Measurements from ENCODE around the gene LRRC26. TPM values are rescaled to one million over a fixed set of nuclear protein-coding genes. Genes with fewer than 3 reads are reported as not detected.

Gene LRRC26
- total and polyA plus RNA-seq, 7 donors, result 0.68 to 6.3 (median 1.3) TPM; not detected in 3

DNA sequence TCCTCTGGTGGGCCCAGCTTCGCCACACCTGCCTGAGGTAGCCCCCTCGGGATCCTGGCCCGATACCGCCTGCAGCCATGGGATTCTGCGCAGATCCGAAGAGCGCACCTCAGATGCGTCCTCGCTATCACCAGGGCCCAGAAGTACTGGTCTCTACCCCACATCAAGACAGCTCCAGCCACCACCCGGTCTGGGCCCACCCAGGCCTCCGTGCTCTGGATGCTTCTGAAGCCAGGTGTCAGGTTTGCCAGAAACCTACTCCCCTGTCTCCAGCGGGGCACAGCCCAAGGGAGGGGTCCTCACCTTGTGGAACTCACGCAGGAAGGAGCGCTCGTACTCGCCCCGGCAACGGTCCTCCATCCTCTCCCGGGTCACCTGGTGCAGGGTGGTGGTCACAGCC, 16.1 kb upstream of the LRRC26 start:
- H3K27ac ChIP-seq, result no peak overlapping the region

DNA sequence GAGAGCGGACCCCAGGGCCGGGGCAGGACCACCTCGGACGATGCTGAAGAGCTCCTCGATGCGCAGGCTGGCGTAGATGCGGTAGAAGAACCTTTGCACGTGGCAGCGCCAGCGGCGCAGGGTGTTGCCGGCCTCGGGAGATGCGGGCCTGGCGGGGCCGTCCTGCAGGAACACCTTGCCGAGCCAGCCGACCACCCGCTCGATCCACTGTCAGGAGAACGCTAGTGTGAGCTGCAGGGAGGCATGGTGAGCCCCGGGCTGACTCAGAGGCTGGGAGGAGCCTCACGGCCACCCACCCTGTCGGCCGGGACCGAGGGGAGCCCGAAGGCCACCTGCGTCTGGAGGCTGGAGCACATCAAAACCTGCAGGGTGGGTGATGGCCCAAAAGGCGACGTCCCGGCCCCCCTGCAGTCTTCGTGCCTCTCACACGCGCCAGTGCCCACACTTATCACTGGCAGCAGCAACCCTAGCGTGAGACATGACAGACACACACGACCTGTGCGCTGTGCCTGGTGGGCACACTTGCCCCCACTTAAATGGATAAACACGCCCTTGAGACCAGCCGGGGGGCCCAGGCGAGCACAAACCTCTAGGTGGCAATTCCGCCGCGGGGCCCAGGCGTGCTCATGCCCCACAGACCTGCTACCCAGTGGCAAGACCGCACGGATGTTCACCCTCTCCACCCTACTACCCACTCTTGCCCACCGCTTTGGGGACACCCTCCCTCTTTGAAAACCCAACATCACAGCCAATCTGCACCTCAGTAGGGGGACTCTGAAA, 15.2 kb upstream of the LRRC26 start:
- WGBS, 2 donors, result 94 to 95% methylated on average over 48 of the region's 48 CpGs
- TF ChIP-seq POLR2A (IDR thresholded peaks at IDR 0.05) (no peak), EP300 (IDR thresholded peaks at IDR 0.05) (no peak), POLR2AphosphoS5 (IDR thresholded peaks at IDR 0.05) (no peak)
- TF ChIP-seq, protein P1, sequence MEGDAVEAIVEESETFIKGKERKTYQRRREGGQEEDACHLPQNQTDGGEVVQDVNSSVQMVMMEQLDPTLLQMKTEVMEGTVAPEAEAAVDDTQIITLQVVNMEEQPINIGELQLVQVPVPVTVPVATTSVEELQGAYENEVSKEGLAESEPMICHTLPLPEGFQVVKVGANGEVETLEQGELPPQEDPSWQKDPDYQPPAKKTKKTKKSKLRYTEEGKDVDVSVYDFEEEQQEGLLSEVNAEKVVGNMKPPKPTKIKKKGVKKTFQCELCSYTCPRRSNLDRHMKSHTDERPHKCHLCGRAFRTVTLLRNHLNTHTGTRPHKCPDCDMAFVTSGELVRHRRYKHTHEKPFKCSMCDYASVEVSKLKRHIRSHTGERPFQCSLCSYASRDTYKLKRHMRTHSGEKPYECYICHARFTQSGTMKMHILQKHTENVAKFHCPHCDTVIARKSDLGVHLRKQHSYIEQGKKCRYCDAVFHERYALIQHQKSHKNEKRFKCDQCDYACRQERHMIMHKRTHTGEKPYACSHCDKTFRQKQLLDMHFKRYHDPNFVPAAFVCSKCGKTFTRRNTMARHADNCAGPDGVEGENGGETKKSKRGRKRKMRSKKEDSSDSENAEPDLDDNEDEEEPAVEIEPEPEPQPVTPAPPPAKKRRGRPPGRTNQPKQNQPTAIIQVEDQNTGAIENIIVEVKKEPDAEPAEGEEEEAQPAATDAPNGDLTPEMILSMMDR (IDR thresholded peaks at IDR 0.05), result no peak

More for the DNA sequence above, 16.1 kb upstream of the LRRC26 start:
- TF ChIP-seq, protein P1 (IDR thresholded peaks at IDR 0.05), result no peak
- TF ChIP-seq POLR2AphosphoS5 (IDR thresholded peaks at IDR 0.05) (no peak), POLR2A (IDR thresholded peaks at IDR 0.05) (no peak), EP300 (IDR thresholded peaks at IDR 0.05) (no peak)
- Histone ChIP-seq H3K4me3 (no peak overlapping the region), H3K36me3 (peaks cover 36 to 72% (median 47%) of the 10 kb centered on the region in 4 donors), H3K27me3 (no peaks in the 10 kb centered on the region), H3K4me1 (peaks cover 0 to 45% (median 44%) of the 10 kb centered on the region in 4 donors), H3K9me3 (no peaks in the 10 kb centered on the region)
- 92 to 96% methylated on average over 19 of the region's 19 CpGs for WGBS, 2 donors
- intact Hi-C loops (cut with DNase I), result loop anchor here (5.0 kb wide), 3 partner anchors 36 to 59 kb away; partner anchors contain the start of gene RNF208
- no peak for DNase-seq

DNA sequence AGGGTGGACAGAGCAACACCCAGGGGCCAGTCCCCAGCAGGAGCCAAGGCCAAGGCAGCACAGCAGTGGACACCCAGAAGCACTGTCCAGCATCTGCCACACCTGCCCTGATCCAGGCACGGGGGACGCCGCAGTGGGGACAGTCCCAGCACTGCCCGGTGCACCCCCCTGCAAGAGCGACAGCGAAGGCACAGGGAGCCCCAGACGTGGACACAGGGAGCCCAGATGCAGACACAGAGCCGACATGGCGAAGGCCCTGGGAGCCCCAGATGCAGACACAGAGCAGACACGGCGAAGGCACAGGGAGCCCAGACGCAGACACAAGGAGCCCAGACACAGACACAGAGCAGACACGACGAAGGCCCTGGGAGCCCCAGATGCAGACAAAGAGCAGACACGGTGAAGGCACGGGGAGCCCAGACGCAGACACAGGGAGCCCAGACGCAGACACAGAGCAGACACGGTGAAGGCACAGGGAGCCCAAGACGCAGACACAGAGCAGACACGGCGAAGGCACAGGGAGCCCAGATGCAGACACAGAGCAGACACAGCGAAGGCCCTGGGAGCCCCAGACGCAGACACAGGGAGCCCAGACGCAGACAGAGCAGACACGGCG, 14.2 kb upstream of the LRRC26 start:
- TF ChIP-seq POLR2A (IDR thresholded peaks at IDR 0.05) (no peak), POLR2AphosphoS5 (IDR thresholded peaks at IDR 0.05) (no peak), EP300 (IDR thresholded peaks at IDR 0.05) (no peak)
- Histone ChIP-seq H3K27me3 (no peaks in the 10 kb centered on the region), H3K36me3 (peaks cover 52 to 78% (median 57%) of the 10 kb centered on the region in 4 donors), H3K4me1 (peaks cover 0 to 27% (median 26%) of the 10 kb centered on the region in 4 donors), H3K27ac (no peak overlapping the region), H3K9me3 (no peaks in the 10 kb centered on the region), H3K4me3 (no peak overlapping the region)
- intact Hi-C loops (cut with DNase I), result no loop called here
- 95% methylated on average over 27 of the region's 27 CpGs for WGBS, 2 donors
- no peak for DNase-seq

More for the DNA sequence above, 15.2 kb upstream of the LRRC26 start:
- H3K4me1 ChIP-seq, result peaks cover 0 to 37% (median 36%) of the 10 kb centered on the region in 4 donors
- intact Hi-C loops (cut with DNase I), result loop anchor here (5.0 kb wide), 3 partner anchors 37 to 58 kb away; partner anchors contain the start of gene RNF208
- H3K4me3 ChIP-seq, result no peak overlapping the region
- peaks cover 45 to 72% (median 51%) of the 10 kb centered on the region in 4 donors for H3K36me3 ChIP-seq
- H3K9me3 ChIP-seq, result no peaks in the 10 kb centered on the region
- no peak for DNase-seq
- H3K27me3 ChIP-seq, result no peaks in the 10 kb centered on the region
- no peak overlapping the region for H3K27ac ChIP-seq

DNA sequence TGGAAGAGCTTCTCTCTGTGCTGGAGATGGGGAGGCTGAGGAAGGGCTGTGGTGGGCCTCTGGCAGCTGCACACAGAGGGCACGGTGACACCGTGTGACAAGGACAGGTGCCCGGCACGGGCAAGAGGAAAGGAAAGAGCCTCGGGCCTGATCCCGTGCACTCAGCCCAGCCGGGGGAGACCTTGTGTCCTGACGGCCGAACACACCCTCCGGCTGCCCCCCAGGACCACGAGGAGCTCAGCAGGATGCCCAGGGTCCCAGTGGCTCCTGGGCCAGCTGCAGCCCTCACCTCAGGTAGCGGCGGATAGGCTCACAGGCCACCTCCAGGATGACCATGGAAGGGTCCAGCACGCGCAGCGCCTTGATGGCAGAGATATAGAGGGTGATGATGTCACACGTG, 13.0 kb upstream of the LRRC26 start:
- H3K36me3 ChIP-seq, result peaks cover 52 to 91% (median 61%) of the 10 kb centered on the region in 4 donors
- intact Hi-C loops (cut with DNase I), result no loop called here
- peaks cover 0 to 25% (median 21%) of the 10 kb centered on the region in 4 donors for H3K4me1 ChIP-seq
- H3K4me3 ChIP-seq, result no peak overlapping the region
- 90 to 95% methylated on average over 17 of the region's 17 CpGs for WGBS, 2 donors
- H3K27ac ChIP-seq, result no peak overlapping the region
- no peaks in the 10 kb centered on the region for H3K9me3 ChIP-seq
- TF ChIP-seq POLR2AphosphoS5 (IDR thresholded peaks at IDR 0.05), result no peak
- no peak for TF ChIP-seq POLR2A (IDR thresholded peaks at IDR 0.05)
- TF ChIP-seq, protein P1 (IDR thresholded peaks at IDR 0.05), result no peak
- no peak for TF ChIP-seq EP300 (IDR thresholded peaks at IDR 0.05)
- no peak for DNase-seq
- no peaks in the 10 kb centered on the region for H3K27me3 ChIP-seq

DNA sequence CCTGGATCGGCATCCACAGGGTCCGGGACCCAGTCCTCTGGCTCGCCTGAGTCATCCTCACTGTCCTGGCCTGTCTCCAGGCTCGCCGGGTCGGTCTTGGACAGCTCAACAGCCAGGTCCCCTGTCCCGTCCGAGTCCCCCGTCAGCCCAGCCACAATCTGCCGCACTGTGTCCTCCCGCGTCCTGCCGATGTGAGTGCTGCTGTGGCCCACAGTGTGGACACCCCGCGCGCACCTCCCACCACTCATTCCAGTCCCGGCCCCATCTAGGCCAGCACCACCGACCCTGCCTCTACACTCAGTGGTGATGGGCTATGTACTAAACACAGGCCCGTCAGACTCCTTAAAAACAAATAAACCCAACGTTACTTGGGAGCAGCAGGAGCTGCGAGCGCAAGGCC, 11.8 kb upstream of the LRRC26 start:
- peaks cover 52 to 93% (median 61%) of the 10 kb centered on the region in 4 donors for H3K36me3 ChIP-seq
- H3K9me3 ChIP-seq, result no peaks in the 10 kb centered on the region
- no peak for DNase-seq
- H3K27me3 ChIP-seq, result no peaks in the 10 kb centered on the region
- peaks cover 0 to 13% (median 10%) of the 10 kb centered on the region in 4 donors for H3K4me1 ChIP-seq
- no peak overlapping the region for H3K27ac ChIP-seq
- H3K4me3 ChIP-seq, result no peak overlapping the region
- TF ChIP-seq POLR2A (IDR thresholded peaks at IDR 0.05) (no peak), POLR2AphosphoS5 (IDR thresholded peaks at IDR 0.05) (no peak), EP300 (IDR thresholded peaks at IDR 0.05) (no peak)
- TF ChIP-seq, protein P1 (IDR thresholded peaks at IDR 0.05), result no peak
- WGBS, 2 donors, result 94 to 96% methylated on average over 22 of the region's 22 CpGs
- intact Hi-C loops (cut with DNase I), result no loop called here

Measured in sigmoid colon (tissue), 7 donors.